HCT116 (cell line): ENCODE results near the gene RFC1. TPM values are rescaled to one million over a fixed set of nuclear protein-coding genes. Genes with fewer than 3 reads are reported as not detected.

Experiments used
- ATAC-seq: fragments of 200-7000 bp; cut with Tn5 transposase; 2 replicates; pipeline ENCODE4 v1.9.1; 2020; ENCODE audit warnings: mild to moderate bottlenecking, moderate library complexity
- BruUV-seq: library from RNA; stranded (reverse); fragments of 400-500 nt; replicated peaks from 2 replicates; lab custom pipeline; 2021; lab: Mats Ljungman, UMichigan
- CTCF ChIA-PET: fragments of 300-600 bp; sonication (Branson Sonifier 250); formaldehyde crosslinking; loops from one replicate; lab custom pipeline; 2021; ENCODE audit warnings: antibody characterized with exemption; lab: Charles Lee
- POLR2A ChIA-PET: fragments of 300-600, 350-600 bp; sonication (Branson Sonifier 250); formaldehyde crosslinking; loops from one replicate; lab custom pipeline; 2021; ENCODE audit warnings: antibody characterized with exemption; lab: Charles Lee
- RAD21 ChIA-PET, 2 experiments: fragments of 300-600 bp; sonication (Branson Sonifier 250); formaldehyde crosslinking; loops; one replicate each; lab custom pipeline; 2023; ENCODE audit warnings: low total read pairs in 2 of 2; ENCODE audit not compliant: uncharacterized antibody in 2 of 2, unreplicated experiment in 2 of 2, low non-redundant PET in 1 of 2; lab: Charles Lee
- DNase-seq: peaks from one replicate; pipeline ENCODE4 v3.0.0-alpha.2; 2010; ENCODE audit warnings: low read depth, low spot score
- H2AFZ ChIP-seq: fragments of 200-600 bp; shearing (Covaris generic), sonication (generic); 2 replicates; pipeline ENCODE4 v1.6.1; 2017; ENCODE audit warnings: low read depth, mixed run types, mixed read lengths, antibody characterized with exemption, low read length; ENCODE audit not compliant: poor library complexity, severe bottlenecking
- H3K27ac ChIP-seq: 2 replicates; pipeline ENCODE4 v1.5.1; 2012; ENCODE audit warnings: low read depth, low read length
- H3K27me3 ChIP-seq: fragments of 200-600 bp; sonication (generic); 2 replicates; pipeline ENCODE4 v1.6.1; 2016; ENCODE audit warnings: mixed run types, low read length, mixed read lengths; ENCODE audit not compliant: insufficient read depth
- H3K36me3 ChIP-seq, 2 experiments: fragments of 200-500 bp in 1 of 2; fragments of 200-600 bp in 1 of 2; sonication (Bioruptor generic) in 1 of 2; sonication (generic) in 1 of 2; 2 replicates each; pipeline versions ENCODE4 v1.5.1 to v1.6.1; 2014 to 2016; ENCODE audit warnings: low read length in 2 of 2, inconsistent platforms in 1 of 2, mixed read lengths in 1 of 2, mixed run types in 1 of 2; ENCODE audit not compliant: insufficient read depth in 2 of 2, control insufficient read depth in 1 of 2
- H3K4me1 ChIP-seq, 2 experiments: fragments of 200-600 bp in 1 of 2; sonication (generic) in 1 of 2; 2 replicates each; pipeline versions ENCODE4 v1.5.1 to v1.6.1; 2012 to 2017; ENCODE audit warnings: low read length in 2 of 2, inconsistent platforms in 1 of 2, mild to moderate bottlenecking in 1 of 2, mixed read lengths in 1 of 2, mixed run types in 1 of 2, moderate library complexity in 1 of 2; ENCODE audit not compliant: insufficient read depth in 2 of 2, control insufficient read depth in 1 of 2
- H3K4me2 ChIP-seq: fragments of 200-600 bp; sonication (generic); 2 replicates; pipeline ENCODE4 v1.6.1; 2017; ENCODE audit warnings: mixed run types, low read length, mixed read lengths
- H3K4me3 ChIP-seq, 2 experiments: fragments of 200-600 bp in 1 of 2; sonication (generic) in 1 of 2; replicated peaks in 1 of 2; 2 replicates each; pipeline ENCODE4 v1.5.1; 2011 to 2016; ENCODE audit warnings: low read length in 2 of 2, control low read depth in 1 of 2, low read depth in 1 of 2, mild to moderate bottlenecking in 1 of 2, mixed read lengths in 1 of 2, mixed run types in 1 of 2
- H3K79me2 ChIP-seq: fragments of 200-600 bp; sonication (generic); 2 replicates; pipeline ENCODE4 v1.6.1; 2017; ENCODE audit warnings: mild to moderate bottlenecking, mixed run types, low read length, moderate library complexity, mixed read lengths; ENCODE audit not compliant: insufficient read depth
- H3K9ac ChIP-seq: fragments of 200-600 bp; sonication (generic); 2 replicates; pipeline ENCODE4 v1.6.1; 2016; ENCODE audit warnings: low read length, mixed read lengths
- H3K9me2 ChIP-seq: fragments of 200-600 bp; sonication (generic), shearing (Covaris generic); 2 replicates; pipeline ENCODE4 v1.6.1; 2017; ENCODE audit warnings: mixed run types, mild to moderate bottlenecking, moderate library complexity; ENCODE audit not compliant: insufficient read depth
- H3K9me3 ChIP-seq, 2 experiments: fragments of 200-500 bp in 1 of 2; fragments of 200-600 bp in 1 of 2; sonication (Bioruptor generic) in 1 of 2; sonication (generic) in 1 of 2; 2 replicates each; pipeline ENCODE4 v1.6.1; 2014 to 2017; ENCODE audit warnings: low read length in 2 of 2, mixed read lengths in 2 of 2, inconsistent platforms in 1 of 2, low read depth in 1 of 2, mild to moderate bottlenecking in 1 of 2, mixed run types in 1 of 2, moderate library complexity in 1 of 2; ENCODE audit not compliant: control insufficient read depth in 1 of 2, insufficient read depth in 1 of 2
- H4K20me1 ChIP-seq: fragments of 200-600 bp; sonication (generic), shearing (Covaris generic); 2 replicates; pipeline ENCODE4 v1.6.1; 2017; ENCODE audit warnings: mixed run types, mild to moderate bottlenecking, moderate library complexity; ENCODE audit not compliant: insufficient read depth
- CEBPB ChIP-seq: IDR thresholded peaks from 2 replicates; pipeline ENCODE4 v1.6.1; 2012; ENCODE audit warnings: low read depth
- CTCF ChIP-seq, 3 experiments: fragments of 200-600 bp in 1 of 3; sonication (generic) in 1 of 3; IDR thresholded peaks in 2 of 3; conservative IDR thresholded peaks in 1 of 3; 2 replicates each; pipeline ENCODE4 v1.5.1; 2012 to 2017; ENCODE audit warnings: low read depth in 2 of 3, low read length in 2 of 3, antibody characterized with exemption in 1 of 3, borderline replicate concordance in 1 of 3, control low read depth in 1 of 3, mild to moderate bottlenecking in 1 of 3, mixed read lengths in 1 of 3, mixed run types in 1 of 3, moderate library complexity in 1 of 3; ENCODE audit not compliant: insufficient read depth in 1 of 3
- EGR1 ChIP-seq: IDR thresholded peaks from 2 replicates; pipeline ENCODE4 v1.6.1; 2012; ENCODE audit warnings: low read depth
- ELF1 ChIP-seq: IDR thresholded peaks from 2 replicates; pipeline ENCODE4 v1.6.1; 2012; ENCODE audit warnings: low read depth, borderline replicate concordance
- JUND ChIP-seq: IDR thresholded peaks from 2 replicates; pipeline ENCODE4 v1.6.1; 2012
- POLR2A ChIP-seq: IDR thresholded peaks from 2 replicates; pipeline ENCODE4 v1.7.0; 2011; ENCODE audit warnings: borderline replicate concordance; ENCODE audit not compliant: insufficient read depth, insufficient read length; ENCODE audit errors: extremely low read depth
- POLR2AphosphoS5 ChIP-seq: IDR thresholded peaks from 2 replicates; pipeline ENCODE4 v1.6.1; 2011; ENCODE audit warnings: mild to moderate bottlenecking, low read depth, low read length, moderate library complexity
- RAD21 ChIP-seq: IDR thresholded peaks from 2 replicates; pipeline ENCODE4 v1.6.1; 2012; ENCODE audit warnings: low read depth, mild to moderate bottlenecking
- YY1 ChIP-seq: IDR thresholded peaks from 2 replicates; pipeline ENCODE4 v1.6.1; 2011; ENCODE audit warnings: low read length, low read depth, moderate library complexity, mild to moderate bottlenecking; ENCODE audit not compliant: insufficient replicate concordance; ENCODE audit errors: extremely low read depth
- ZFX ChIP-seq: fragments of 450-650 bp; IDR thresholded peaks from 2 replicates; pipeline ENCODE4 v1.6.1; 2017
- intact Hi-C: fragments of 100-400 bp; cut with micrococcal nuclease; formaldehyde crosslinking; loops from 2 replicates; pipeline ENCODE4 v1.10.0; 2022
- total RNA-seq: library from RNA; stranded (reverse); gene quantifications from one replicate; pipeline ENCODE4 v1.2.1, GENCODE V29; 2021; ENCODE audit not compliant: unreplicated experiment

RFC1 gene
- total RNA-seq, 1 experiment from 2014 or later: 52.3 TPM

GRCh38 chr4:39410415-39410814, 44.3 kb upstream of the RFC1 start:
- intact Hi-C loops: no loop called here
- H3K4me2 ChIP-seq: no peak overlapping the region
- no peaks in the 10 kb centered on the region for H3K27me3 ChIP-seq
- H3K9me3 ChIP-seq: no peaks in the 10 kb centered on the region
- no peaks in the 10 kb centered on the region for H3K36me3 ChIP-seq
- no peak overlapping the region for H3K9ac ChIP-seq
- TF ChIP-seq JUND (no peak), RAD21 (peak; percentile 46), POLR2A (no peak), EGR1 (no peak), POLR2AphosphoS5 (no peak), CEBPB (no peak), CTCF (IDR thresholded peaks at IDR 0.05 in 2 of 3, conservative IDR thresholded peaks at IDR 0.05 in 1 of 3; ENCODE audit: borderline replicate concordance in 1 of 3, insufficient read depth in 1 of 3, low read depth in 2 of 3, low read length in 2 of 3) (peak in 1 of 3 experiments; percentile 22; a peak in 1 of 6 replicates), ZFX (no peak), YY1 (no peak), ELF1 (no peak)
- CTCF ChIA-PET: interaction anchor here (0.6 to 1.1 kb wide), 2 partner anchors 13 to 126 kb away, joined by 3 read pairs; no protein-coding TSS in a partner anchor
- H3K4me3 ChIP-seq: no peak overlapping the region
- RAD21 ChIA-PET: no interaction called here
- DNase-seq (no peak), ATAC-seq (no peak)
- H3K27ac ChIP-seq: no peak overlapping the region
- no peaks in the 10 kb centered on the region for H4K20me1 ChIP-seq
- no peak overlapping the region for H2AFZ ChIP-seq
- H3K9me2 ChIP-seq: no peaks in the 10 kb centered on the region
- H3K4me1 ChIP-seq: no peaks in the 10 kb centered on the region
- H3K79me2 ChIP-seq: no peaks in the 10 kb centered on the region
- no TSS peak for BruUV-seq
- POLR2A ChIA-PET: no interaction called here
